Activated CD4-positive, alpha-beta memory T cell treated with anti-CD3 and anti-CD28 coated beads, Interleukin-2, amount 10 ng/mL, durations not matched to agents 7 days and 5 days (primary cell): ENCODE results near the gene SLC6A1. TPM values are rescaled to one million over a fixed set of nuclear protein-coding genes. Genes with fewer than 3 reads are reported as not detected.

Experiments
- total RNA-seq, 2 experiments: library from RNA; stranded (reverse); gene quantifications; one replicate each; pipeline ENCODE4 v1.2.3, GENCODE V29; 2021

The SLC6A1 gene
- total RNA-seq, 2 experiments from 2014 or later, result not detected

Other genes with a start within 250 kb of the SLC6A1 start
- not detected for gene SLC6A11, start 176.5 kb upstream of the SLC6A1 start, total RNA-seq
- gene HRH1, start 161.7 kb downstream of the SLC6A1 start, total RNA-seq, result 1 to 10 TPM in 1 of 2 experiments, under 1 TPM in 1; 0.95 to 1.0 TPM